HepG2 (cell line): Measurements from ENCODE around the gene ARHGEF16. TPM values are rescaled to one million over a fixed set of nuclear protein-coding genes. Genes with fewer than 3 reads are reported as not detected.

Source experiments
- AGO1 ChIP-seq: fragments of 200-400 bp; formaldehyde crosslinking; IDR thresholded peaks from 2 replicates; pipeline ENCODE4 v1.6.1; 2017; ENCODE audit warnings: mild to moderate bottlenecking, low read depth, low read length, moderate library complexity; ENCODE audit not compliant: poor library complexity, severe bottlenecking
- CBX1 ChIP-seq: IDR thresholded peaks from one replicate; pipeline ENCODE4 v1.6.1; 2016; ENCODE audit warnings: antibody characterized with exemption, low read depth
- DMAP1 ChIP-seq: IDR thresholded peaks from 2 replicates; pipeline ENCODE4 v1.6.1; 2016
- GTF3A ChIP-seq: sonication (generic); formaldehyde crosslinking; conservative IDR thresholded peaks from 2 replicates; pipeline ENCODE4 v1.4.0; 2020; ENCODE audit warnings: mild to moderate bottlenecking, missing genetic modification reagents
- HOMEZ ChIP-seq: IDR thresholded peaks from 2 replicates; pipeline ENCODE4 v1.6.1; 2016; ENCODE audit warnings: low read depth
- KDM2A ChIP-seq: sonication (generic); formaldehyde crosslinking; IDR thresholded peaks from 2 replicates; pipeline ENCODE4 v1.4.0; 2020; ENCODE audit warnings: low read depth, missing genetic modification reagents, borderline replicate concordance
- MTA1 ChIP-seq: sonication (generic); formaldehyde crosslinking; IDR thresholded peaks from 2 replicates; pipeline ENCODE4 v1.4.0; 2020; ENCODE audit warnings: missing genetic modification reagents, mild to moderate bottlenecking, borderline replicate concordance
- NR0B2 ChIP-seq: sonication (generic); formaldehyde crosslinking; IDR thresholded peaks from 2 replicates; pipeline ENCODE4 v1.4.0; 2020; ENCODE audit warnings: mild to moderate bottlenecking, missing genetic modification reagents
- PITX1 ChIP-seq: sonication (generic); formaldehyde crosslinking; IDR thresholded peaks from 2 replicates; pipeline ENCODE4 v1.5.1; 2020; ENCODE audit warnings: mild to moderate bottlenecking, missing genetic modification reagents
- RARA ChIP-seq: IDR thresholded peaks from 2 replicates; pipeline ENCODE4 v1.6.1; 2016; ENCODE audit warnings: missing genetic modification reagents, missing compliant biosample characterization
- RBFOX2 ChIP-seq: fragments of 200-400 bp; formaldehyde crosslinking; IDR thresholded peaks from 2 replicates; pipeline ENCODE4 v1.6.1; 2017; ENCODE audit warnings: low read depth, mild to moderate bottlenecking, low read length
- RBM39 ChIP-seq: fragments of 200-400 bp; formaldehyde crosslinking; IDR thresholded peaks from one replicate; pipeline ENCODE4 v1.6.1; 2018; ENCODE audit warnings: antibody characterized with exemption, mild to moderate bottlenecking, low read depth, low read length; ENCODE audit not compliant: poor library complexity, severe bottlenecking
- RELA ChIP-seq: sonication (generic); formaldehyde crosslinking; IDR thresholded peaks from 2 replicates; pipeline ENCODE4 v1.4.0; 2020; ENCODE audit warnings: missing genetic modification reagents
- RXRA ChIP-seq: sonication (generic); formaldehyde crosslinking; IDR thresholded peaks from 2 replicates; pipeline ENCODE4 v1.5.1; 2020; ENCODE audit warnings: missing genetic modification reagents
- SOX5 ChIP-seq: IDR thresholded peaks from 2 replicates; pipeline ENCODE4 v1.6.1; 2016; ENCODE audit warnings: borderline replicate concordance
- SRF ChIP-seq: IDR thresholded peaks from 2 replicates; pipeline ENCODE4 v1.6.1; 2011; ENCODE audit warnings: mild to moderate bottlenecking, low read depth, low read length, moderate library complexity
- STAG1 ChIP-seq: sonication (generic); formaldehyde crosslinking; IDR thresholded peaks from 2 replicates; pipeline ENCODE4 v1.4.0; 2020; ENCODE audit warnings: missing genetic modification reagents
- TBX3 ChIP-seq: fragments of 450-650 bp; IDR thresholded peaks from 2 replicates; pipeline ENCODE4 v1.6.1; 2017; ENCODE audit warnings: antibody characterized with exemption, mild to moderate bottlenecking, inconsistent platforms, borderline replicate concordance
- TP53 ChIP-seq: sonication (generic); formaldehyde crosslinking; conservative IDR thresholded peaks from 2 replicates; pipeline ENCODE4 v1.4.0; 2020; ENCODE audit warnings: missing genetic modification reagents
- ZFP36L1 ChIP-seq: sonication (generic); formaldehyde crosslinking; IDR thresholded peaks from 2 replicates; pipeline ENCODE4 v1.8.0; 2022; ENCODE audit warnings: mild to moderate bottlenecking, missing genetic modification reagents, moderate library complexity
- ZNF331 ChIP-seq: sonication (generic); formaldehyde crosslinking; IDR thresholded peaks from 2 replicates; pipeline ENCODE4 v1.4.0; 2020; ENCODE audit warnings: missing genetic modification reagents
- ZNF367 ChIP-seq: sonication (generic); formaldehyde crosslinking; IDR thresholded peaks from 2 replicates; pipeline ENCODE4 v1.4.0; 2020; ENCODE audit warnings: missing genetic modification reagents, borderline replicate concordance
- ZNF441 ChIP-seq: sonication (generic); formaldehyde crosslinking; IDR thresholded peaks from 2 replicates; pipeline ENCODE4 v1.7.0; 2021; ENCODE audit warnings: missing genetic modification reagents, borderline replicate concordance
- ZNF644 ChIP-seq: IDR thresholded peaks from 2 replicates; pipeline ENCODE4 v1.6.1; 2016; ENCODE audit warnings: low read depth
- ZNF782 ChIP-seq: sonication (generic); formaldehyde crosslinking; IDR thresholded peaks from 2 replicates; pipeline ENCODE4 v1.4.0; 2020; ENCODE audit warnings: missing genetic modification reagents, mild to moderate bottlenecking, borderline replicate concordance
- ZNF883 ChIP-seq: sonication (generic); formaldehyde crosslinking; IDR thresholded peaks from 2 replicates; pipeline ENCODE4 v1.5.1; 2020; ENCODE audit warnings: mild to moderate bottlenecking, missing genetic modification reagents; ENCODE audit errors: not compliant biosample characterization
- polyA plus RNA-seq, 8 experiments: library from polyadenylated mRNA; depleted of rRNA in 3 of 8; stranded (reverse) in 7 of 8; unstranded in 1 of 8; fragments of >200 nt; fragmentation: Illumina TruSeq in 4 of 8; extraction: Trizol in 4 of 8; gene quantifications; 2 replicates each; pipeline versions ENCODE4 v1.2.1 to v1.2.3, GENCODE V29; 2011 to 2016; ENCODE audit warnings: low read depth in 4 of 8, missing spikeins in 1 of 8, mixed read lengths in 1 of 8; ENCODE audit not compliant: insufficient read depth in 1 of 8
- total RNA-seq, 5 experiments: library from RNA; depleted of rRNA; stranded (reverse); fragments of >200 nt; fragmentation: Illumina TruSeq; extraction: Trizol; gene quantifications; 2 replicates each; pipeline ENCODE4 v1.2.3, GENCODE V29; 2016; ENCODE audit warnings: low read depth in 1 of 5

Gene ARHGEF16
- total and polyA plus RNA-seq, 2 of the 13 experiments (the other 11 are each of a cell fraction or from before 2014, with no cell fraction given) = 20.3 to 39.9 TPM

- TF ChIP-seq ZNF441 (CRISPR knock-in tag) (peak; percentile 38; the same call in 1 of the 2 replicates), GTF3A (no peak), KDM2A (CRISPR knock-in tag) (peak; percentile 30; the same call in 1 of the 2 replicates), MTA1 (CRISPR knock-in tag) (peak; percentile 27; the same call in 1 of the 2 replicates), ZNF367 (CRISPR knock-in tag) (no peak), SRF (no peak), RBFOX2 (peak; percentile 72), RELA (CRISPR knock-in tag) (no peak), ZNF782 (CRISPR knock-in tag) (no peak), ZNF883 (CRISPR knock-in tag) (no peak), ZNF331 (peak; percentile 11; the same call in 1 of the 2 replicates), RXRA (CRISPR knock-in tag) (peak; percentile 91), RBM39 (peak; percentile 79), SOX5 (CRISPR knock-in tag) (0 out of 2 replicates have a peak, but pooled peaks have one; percentile 6), DMAP1 (CRISPR knock-in tag) (peak; percentile 69; the same call in 1 of the 2 replicates), STAG1 (CRISPR knock-in tag) (peak; percentile 45), HOMEZ (CRISPR knock-in tag) (peak; percentile 60; the same call in 1 of the 2 replicates), AGO1 (peak; percentile 39), ZFP36L1 (peak; percentile 46; the same call in 1 of the 2 replicates), CBX1 (no peak), RARA (peak; percentile 59; the same call in 1 of the 2 replicates), TP53 (CRISPR knock-in tag) (peak; percentile 15; the same call in 1 of the 2 replicates), PITX1 (peak; percentile 63), ZNF644 (CRISPR knock-in tag) (0 out of 2 replicates have a peak, but pooled peaks have one; percentile 24), NR0B2 (no peak; the same call in 1 of the 2 replicates), TBX3 (0 out of 2 replicates have a peak, but pooled peaks have one; percentile 38)
These were observed 2.8 kb downstream of the ARHGEF16 start (continued) for GRCh38 chr1:3456964-3457909.
